Adrenal gland (tissue), 5 donors: Measurements from ENCODE around the gene LPP.

Experiments used
- POLR2A ChIP-seq, 2 donors: fragments of 450-650 bp; IDR thresholded peaks; one replicate each; pipeline ENCODE4 v1.6.1; 2017; ENCODE audit warnings: antibody characterized with exemption in 2 of 2, mild to moderate bottlenecking in 2 of 2, moderate library complexity in 1 of 2
- TF ChIP-seq, protein P1 (sequence below), 6 experiments: fragments of 450-650 bp in 4 of 6; fragments of 200-600 bp in 2 of 6; sonication (generic) in 1 of 6; IDR thresholded peaks; 1 replicate in 5 of 6; 2 replicates in 1 of 6; pipeline versions ENCODE4 v1.5.1 to v1.8.0; 2016 to 2021; ENCODE audit warnings: antibody characterized with exemption in 6 of 6, mild to moderate bottlenecking in 2 of 6, moderate library complexity in 1 of 6
- donor health status: DM: no; HTN: no; CAD: no.

DNA sequence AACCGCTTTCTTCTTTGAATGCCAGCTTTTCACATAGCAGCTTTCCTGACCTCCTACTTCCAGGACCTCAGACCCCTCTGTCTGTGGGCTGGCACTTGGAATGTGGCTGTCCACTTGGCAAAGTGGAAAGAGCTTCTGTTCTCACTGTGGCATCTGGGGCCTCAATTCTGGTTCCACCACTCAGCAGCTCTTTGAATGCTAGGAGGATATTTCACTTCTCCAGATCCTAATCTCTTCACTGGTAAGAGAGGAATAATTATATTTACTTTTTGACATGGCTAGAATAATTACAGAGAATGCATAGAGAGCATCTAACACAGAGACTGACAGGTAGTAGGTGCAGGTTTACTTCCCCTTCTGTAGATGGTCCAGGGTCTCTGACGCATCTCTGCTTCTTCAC lies 405.9 kb downstream of the LPP start:
- no peak for TF ChIP-seq POLR2A (IDR thresholded peaks at IDR 0.05)
- TF ChIP-seq, protein P1, sequence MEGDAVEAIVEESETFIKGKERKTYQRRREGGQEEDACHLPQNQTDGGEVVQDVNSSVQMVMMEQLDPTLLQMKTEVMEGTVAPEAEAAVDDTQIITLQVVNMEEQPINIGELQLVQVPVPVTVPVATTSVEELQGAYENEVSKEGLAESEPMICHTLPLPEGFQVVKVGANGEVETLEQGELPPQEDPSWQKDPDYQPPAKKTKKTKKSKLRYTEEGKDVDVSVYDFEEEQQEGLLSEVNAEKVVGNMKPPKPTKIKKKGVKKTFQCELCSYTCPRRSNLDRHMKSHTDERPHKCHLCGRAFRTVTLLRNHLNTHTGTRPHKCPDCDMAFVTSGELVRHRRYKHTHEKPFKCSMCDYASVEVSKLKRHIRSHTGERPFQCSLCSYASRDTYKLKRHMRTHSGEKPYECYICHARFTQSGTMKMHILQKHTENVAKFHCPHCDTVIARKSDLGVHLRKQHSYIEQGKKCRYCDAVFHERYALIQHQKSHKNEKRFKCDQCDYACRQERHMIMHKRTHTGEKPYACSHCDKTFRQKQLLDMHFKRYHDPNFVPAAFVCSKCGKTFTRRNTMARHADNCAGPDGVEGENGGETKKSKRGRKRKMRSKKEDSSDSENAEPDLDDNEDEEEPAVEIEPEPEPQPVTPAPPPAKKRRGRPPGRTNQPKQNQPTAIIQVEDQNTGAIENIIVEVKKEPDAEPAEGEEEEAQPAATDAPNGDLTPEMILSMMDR (IDR thresholded peaks at IDR 0.05) = no peak
